Activated CD8-positive, alpha-beta T cell treated with anti-CD3 and anti-CD28 coated beads for 36 hours (primary cell): ENCODE measurements around the gene RRAS. TPM values are rescaled to one million over a fixed set of nuclear protein-coding genes. Genes with fewer than 3 reads are reported as not detected.

ENCODE experiments used
- ATAC-seq: fragments of 200-7000 bp; cut with Tn5 transposase; one replicate; pipeline ENCODE4 v1.10.0; 2021; ENCODE audit warnings: mild to moderate bottlenecking, moderate library complexity
- CTCF ChIA-PET: fragments of 350-600 bp; sonication (Branson Sonifier 250); formaldehyde crosslinking; loops from one replicate; lab custom pipeline; 2021; ENCODE audit warnings: antibody characterized with exemption; lab: Charles Lee
- POLR2A ChIA-PET: fragments of 350-600 bp; sonication (Branson Sonifier 250); formaldehyde crosslinking; loops from one replicate; lab custom pipeline; 2021; ENCODE audit warnings: antibody characterized with exemption; lab: Charles Lee
- DNase-seq: peaks from one replicate; pipeline ENCODE4 v3.0.0-alpha.2; 2020
- H3K27ac Mint-ChIP-seq: one replicate; pipeline ENCODE4 v1.8.0; 2021; ENCODE audit warnings: mild to moderate bottlenecking, mixed read lengths
- H3K27me3 Mint-ChIP-seq: one replicate; pipeline ENCODE4 v1.8.0; 2021; ENCODE audit warnings: mixed read lengths
- H3K36me3 Mint-ChIP-seq: one replicate; pipeline ENCODE4 v1.8.0; 2021; ENCODE audit warnings: low read depth, mixed read lengths
- H3K4me1 Mint-ChIP-seq: one replicate; pipeline ENCODE4 v1.8.0; 2021; ENCODE audit warnings: low read depth, mixed read lengths
- H3K4me3 Mint-ChIP-seq: one replicate; pipeline ENCODE4 v1.8.0; 2021; ENCODE audit warnings: mild to moderate bottlenecking, moderate library complexity, mixed read lengths
- H3K9me3 Mint-ChIP-seq: one replicate; pipeline ENCODE4 v1.8.0; 2021; ENCODE audit warnings: mixed read lengths
- intact Hi-C: fragments of 100-400 bp; cut with micrococcal nuclease; formaldehyde crosslinking; loops from one replicate; pipeline ENCODE4 v1.10.0; 2022
- total RNA-seq, 2 experiments: library from RNA; stranded (reverse); gene quantifications; one replicate each; pipeline ENCODE4 v1.2.3, GENCODE V29; 2021
- TF ChIP-seq, protein P1 (sequence below): fragments of 200-600 bp; IDR thresholded peaks from one replicate; pipeline ENCODE4 v1.8.0; 2022; ENCODE audit warnings: antibody characterized with exemption, mild to moderate bottlenecking

RRAS gene
- total RNA-seq, 2 experiments from 2014 or later: 6.3 to 7.1 TPM

DNA sequence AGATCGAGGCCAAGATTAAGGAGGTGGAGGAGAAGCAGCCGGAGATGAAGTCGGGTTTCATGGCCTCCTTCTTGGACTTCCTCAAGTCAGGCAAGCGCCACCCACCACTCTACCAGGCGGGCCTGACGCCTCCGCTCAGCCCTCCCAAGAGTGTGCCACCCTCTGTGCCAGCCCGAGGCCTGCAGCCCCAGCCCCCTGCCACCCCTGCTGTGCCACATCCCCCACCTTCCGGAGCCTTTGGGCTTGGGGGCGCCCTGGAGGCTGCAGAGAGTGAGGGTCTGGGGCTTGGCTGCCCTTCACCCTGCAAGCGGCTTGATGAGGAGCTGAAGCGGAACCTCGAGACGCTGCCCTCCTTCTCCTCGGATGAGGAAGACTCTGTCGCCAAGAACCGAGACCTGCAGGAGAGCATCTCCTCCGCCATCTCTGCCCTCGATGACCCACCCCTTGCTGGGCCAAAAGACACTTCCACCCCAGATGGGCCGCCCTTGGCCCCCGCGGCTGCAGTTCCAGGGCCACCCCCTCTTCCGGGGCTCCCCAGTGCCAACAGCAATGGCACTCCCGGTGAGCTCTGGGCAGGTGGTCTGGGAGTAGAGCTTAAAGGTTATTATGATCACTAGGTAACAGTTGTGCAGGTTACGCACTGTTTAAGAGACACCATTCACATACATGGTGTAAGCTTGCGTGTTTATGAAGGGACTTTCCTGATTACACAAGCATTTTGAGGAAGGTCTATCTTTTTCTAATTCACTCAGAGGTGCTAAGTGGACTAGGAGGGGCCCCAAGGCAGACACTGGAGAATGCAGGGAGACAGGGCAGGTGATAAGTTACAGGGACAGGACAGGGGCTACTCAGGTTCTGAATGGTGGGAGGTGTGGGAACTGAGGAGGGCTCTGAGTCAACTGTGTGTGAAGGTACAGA is 40.3 kb downstream of the RRAS start:
- no peak for DNase-seq
- TF ChIP-seq, protein P1, sequence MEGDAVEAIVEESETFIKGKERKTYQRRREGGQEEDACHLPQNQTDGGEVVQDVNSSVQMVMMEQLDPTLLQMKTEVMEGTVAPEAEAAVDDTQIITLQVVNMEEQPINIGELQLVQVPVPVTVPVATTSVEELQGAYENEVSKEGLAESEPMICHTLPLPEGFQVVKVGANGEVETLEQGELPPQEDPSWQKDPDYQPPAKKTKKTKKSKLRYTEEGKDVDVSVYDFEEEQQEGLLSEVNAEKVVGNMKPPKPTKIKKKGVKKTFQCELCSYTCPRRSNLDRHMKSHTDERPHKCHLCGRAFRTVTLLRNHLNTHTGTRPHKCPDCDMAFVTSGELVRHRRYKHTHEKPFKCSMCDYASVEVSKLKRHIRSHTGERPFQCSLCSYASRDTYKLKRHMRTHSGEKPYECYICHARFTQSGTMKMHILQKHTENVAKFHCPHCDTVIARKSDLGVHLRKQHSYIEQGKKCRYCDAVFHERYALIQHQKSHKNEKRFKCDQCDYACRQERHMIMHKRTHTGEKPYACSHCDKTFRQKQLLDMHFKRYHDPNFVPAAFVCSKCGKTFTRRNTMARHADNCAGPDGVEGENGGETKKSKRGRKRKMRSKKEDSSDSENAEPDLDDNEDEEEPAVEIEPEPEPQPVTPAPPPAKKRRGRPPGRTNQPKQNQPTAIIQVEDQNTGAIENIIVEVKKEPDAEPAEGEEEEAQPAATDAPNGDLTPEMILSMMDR: no peak
- ChIA-PET POLR2A (interaction anchor here (0.6 to 1.9 kb wide), 5 partner anchors 8 to 107 kb away, joined by 3 to 5 read pairs (median 3); no protein-coding TSS in a partner anchor), CTCF (no interaction called here)
- Mint-ChIP-seq H3K4me3 (no peak overlapping the region), H3K9me3 (no peaks in the 10 kb centered on the region), H3K27ac (peak overlapping the region; percentile 37), H3K27me3 (no peaks in the 10 kb centered on the region), H3K4me1 (peaks cover 15% of the 10 kb centered on the region), H3K36me3 (peaks cover 25% of the 10 kb centered on the region)
- ATAC-seq: no peak
- intact Hi-C loops: no loop called here

DNA sequence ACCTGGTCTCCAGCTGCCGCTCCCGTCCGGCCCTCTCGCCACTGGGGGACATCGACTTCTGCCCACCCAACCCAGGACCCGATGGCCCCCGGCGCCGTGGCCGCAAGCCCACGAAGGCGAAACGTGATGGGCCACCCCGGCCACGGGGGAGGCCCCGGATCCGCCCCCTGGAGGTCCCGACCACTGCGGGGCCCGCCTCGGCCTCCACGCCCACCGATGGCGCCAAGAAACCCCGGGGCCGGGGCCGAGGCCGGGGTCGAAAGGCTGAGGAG is 42.3 kb downstream of the RRAS start:
- intact Hi-C loops: no loop called here
- POLR2A ChIA-PET: no interaction called here
- H3K27me3 Mint-ChIP-seq: no peaks in the 10 kb centered on the region
- ATAC-seq (no peak), DNase-seq (no peak)
- TF ChIP-seq, protein P1: no peak
- CTCF ChIA-PET: no interaction called here
- peaks cover 25% of the 10 kb centered on the region for H3K4me1 Mint-ChIP-seq
- H3K36me3 Mint-ChIP-seq: peaks cover 32% of the 10 kb centered on the region
- no peaks in the 10 kb centered on the region for H3K9me3 Mint-ChIP-seq
- H3K4me3 Mint-ChIP-seq: no peak overlapping the region
- no peak overlapping the region for H3K27ac Mint-ChIP-seq

DNA sequence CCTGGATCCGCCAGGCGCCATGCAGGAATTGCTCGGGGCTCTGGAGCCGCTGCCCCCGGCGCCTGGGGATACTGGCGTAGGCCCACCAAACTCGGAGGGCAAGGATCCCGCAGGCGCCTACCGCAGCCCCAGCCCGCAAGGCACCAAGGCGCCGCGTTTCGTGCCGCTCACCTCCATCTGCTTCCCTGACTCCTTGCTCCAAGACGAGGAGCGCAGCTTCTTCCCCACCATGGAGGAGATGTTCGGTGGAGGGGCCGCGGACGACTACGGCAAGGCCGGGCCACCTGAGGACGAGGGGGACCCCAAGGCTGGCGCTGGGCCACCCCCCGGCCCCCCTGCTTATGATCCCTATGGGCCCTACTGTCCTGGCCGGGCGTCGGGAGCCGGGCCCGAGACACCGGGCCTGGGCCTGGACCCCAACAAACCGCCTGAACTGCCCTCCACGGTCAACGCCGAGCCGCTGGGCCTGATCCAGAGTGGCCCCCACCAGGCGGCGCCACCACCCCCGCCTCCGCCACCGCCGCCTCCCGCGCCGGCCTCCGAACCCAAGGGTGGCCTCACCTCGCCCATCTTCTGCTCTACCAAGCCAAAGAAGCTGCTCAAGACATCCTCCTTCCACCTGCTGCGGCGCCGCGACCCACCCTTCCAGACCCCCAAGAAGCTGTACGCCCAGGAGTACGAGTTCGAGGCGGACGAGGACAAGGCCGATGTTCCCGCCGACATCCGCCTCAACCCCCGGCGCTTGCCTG is 42.8 kb downstream of the RRAS start:
- H3K27me3 Mint-ChIP-seq: no peaks in the 10 kb centered on the region
- peaks cover 32% of the 10 kb centered on the region for H3K36me3 Mint-ChIP-seq
- H3K27ac Mint-ChIP-seq: no peak overlapping the region
- intact Hi-C loops: no loop called here
- H3K4me1 Mint-ChIP-seq: peaks cover 23% of the 10 kb centered on the region
- POLR2A ChIA-PET: interaction anchor here (1.4 kb wide), 2 partner anchors 15 to 60 kb away, joined by 3 to 4 read pairs; no protein-coding TSS in a partner anchor
- no peak overlapping the region for H3K4me3 Mint-ChIP-seq
- TF ChIP-seq, protein P1: no peak
- ATAC-seq (no peak), DNase-seq (no peak)
- CTCF ChIA-PET: no interaction called here
- no peaks in the 10 kb centered on the region for H3K9me3 Mint-ChIP-seq

DNA sequence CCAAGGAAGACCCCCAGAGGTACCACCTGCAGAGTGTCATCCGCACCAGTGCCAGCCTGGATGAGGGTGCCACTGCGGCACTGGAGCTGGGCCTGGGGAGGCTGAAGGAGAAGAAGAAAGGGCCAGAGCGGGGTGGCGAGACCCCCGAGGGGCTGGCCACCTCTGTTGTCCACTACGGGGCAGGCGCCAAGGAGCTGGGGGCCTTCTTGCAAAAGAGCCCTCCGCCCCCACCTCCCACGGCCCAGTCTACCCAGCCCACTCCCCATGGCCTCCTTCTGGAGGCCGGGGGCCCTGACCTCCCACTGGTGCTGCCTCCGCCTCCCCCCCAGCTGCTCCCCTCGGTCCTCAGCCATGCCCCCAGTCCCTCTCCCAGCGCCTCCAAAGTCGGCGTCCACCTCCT is 43.5 kb downstream of the RRAS start:
- Mint-ChIP-seq H3K4me3 (no peak overlapping the region), H3K27me3 (no peaks in the 10 kb centered on the region), H3K9me3 (no peaks in the 10 kb centered on the region), H3K36me3 (peaks cover 27% of the 10 kb centered on the region), H3K4me1 (peaks cover 19% of the 10 kb centered on the region), H3K27ac (no peak overlapping the region)
- TF ChIP-seq, protein P1: no peak
- ChIA-PET POLR2A (interaction anchor here (0.9 to 1.4 kb wide), 3 partner anchors 12 to 60 kb away, joined by 3 to 4 read pairs (median 3); no protein-coding TSS in a partner anchor), CTCF (no interaction called here)
- no peak for ATAC-seq
- no peak for DNase-seq
- intact Hi-C loops: no loop called here
